ENCODE measurements around the gene CPXM1.

Gene CPXM1

GRCh38 chr20:2800521-2801285 is at the start of gene CPXM1:
TSS of gene CPXM1 (minus strand) at chr20:2800627. CDS start at chr20:2800572, 55 bp downstream.
- Mint-ChIP-seq H3K27me3 (peaks cover 90% of the 10 kb centered on the region), H3K9me3 (no peaks in the 10 kb centered on the region), H3K4me3 (peak within 1 kb of the TSS; percentile 69), H3K27ac (no peak within 1 kb of the TSS), H3K4me1 (peaks cover 24% of the 10 kb centered on the region), H3K36me3 (peaks cover 4% of the 10 kb centered on the region)
- CTCF ChIA-PET, result no interaction called here
- DNase-seq, result no peak

GRCh38 chr20:2849529-2849928 is 49.1 kb upstream of the CPXM1 start:
- peaks cover 36% of the 10 kb centered on the region for H3K4me1 Mint-ChIP-seq
- CTCF ChIA-PET, result interaction anchor here (0.9 to 1.9 kb wide), 2 partner anchors 120 to 162 kb away, joined by 3 to 5 read pairs; no protein-coding TSS in a partner anchor
- no peak overlapping the region for H3K4me3 Mint-ChIP-seq
- no peaks in the 10 kb centered on the region for H3K9me3 Mint-ChIP-seq
- no peaks in the 10 kb centered on the region for H3K27me3 Mint-ChIP-seq
- peaks cover 10% of the 10 kb centered on the region for H3K36me3 Mint-ChIP-seq
- H3K27ac Mint-ChIP-seq, result no peak overlapping the region
- no peak for DNase-seq

GRCh38 chr20:2847802-2848201 is 47.4 kb upstream of the CPXM1 start:
- H3K9me3 Mint-ChIP-seq, result no peaks in the 10 kb centered on the region
- H3K36me3 Mint-ChIP-seq, result peaks cover 12% of the 10 kb centered on the region
- no peak overlapping the region for H3K27ac Mint-ChIP-seq
- no peak overlapping the region for H3K4me3 Mint-ChIP-seq
- no peak for DNase-seq
- CTCF ChIA-PET, result no interaction called here
- peaks cover 31% of the 10 kb centered on the region for H3K4me1 Mint-ChIP-seq
- no peaks in the 10 kb centered on the region for H3K27me3 Mint-ChIP-seq

- no peaks in the 10 kb centered on the region for H3K9me3 Mint-ChIP-seq
- CTCF ChIA-PET, result no interaction called here
- H3K27ac Mint-ChIP-seq, result no peak overlapping the region
- no peak overlapping the region for H3K4me3 Mint-ChIP-seq
- H3K36me3 Mint-ChIP-seq, result peaks cover 9% of the 10 kb centered on the region
- peaks cover 21% of the 10 kb centered on the region for H3K4me1 Mint-ChIP-seq
- no peaks in the 10 kb centered on the region for H3K27me3 Mint-ChIP-seq
- DNase-seq, result no peak
These were observed 46.3 kb upstream of the CPXM1 start for GRCh38 chr20:2846698-2847097.

GRCh38 chr20:2845607-2846006 is 45.2 kb upstream of the CPXM1 start:
- Mint-ChIP-seq H3K36me3 (peaks cover 9% of the 10 kb centered on the region), H3K27ac (no peak overlapping the region), H3K4me1 (peaks cover 21% of the 10 kb centered on the region), H3K4me3 (no peak overlapping the region), H3K9me3 (no peaks in the 10 kb centered on the region), H3K27me3 (no peaks in the 10 kb centered on the region)
- DNase-seq, result no peak
- CTCF ChIA-PET, result no interaction called here

GRCh38 chr20:2840967-2841531 is 40.6 kb upstream of the CPXM1 start:
- Mint-ChIP-seq H3K4me3 (peak overlapping the region; percentile 76), H3K27ac (peak overlapping the region; percentile 70), H3K36me3 (peaks cover 15% of the 10 kb centered on the region), H3K4me1 (peaks cover 28% of the 10 kb centered on the region), H3K9me3 (no peaks in the 10 kb centered on the region), H3K27me3 (no peaks in the 10 kb centered on the region)
- CTCF ChIA-PET, result no interaction called here
- DNase-seq, result peak; percentile 69

GRCh38 chr20:2840138-2840966 is 39.9 kb upstream of the CPXM1 start, which contains the start of the genes PCED1A and VPS16:
TSS of gene PCED1A (minus strand) at chr20:2840655. CDS start at chr20:2839912, 743 bp downstream.
TSS of gene VPS16 (plus strand) at chr20:2840745. CDS start at chr20:2840775, 30 bp downstream.
- Mint-ChIP-seq H3K27ac (peak within 1 kb of the TSS; percentile 83), H3K27me3 (no peaks in the 10 kb centered on the region), H3K36me3 (peaks cover 15% of the 10 kb centered on the region), H3K9me3 (no peaks in the 10 kb centered on the region), H3K4me1 (peaks cover 26% of the 10 kb centered on the region), H3K4me3 (peak within 1 kb of the TSS; percentile 76)
- DNase-seq, result peak; percentile 92
- CTCF ChIA-PET, result interaction anchor here (1.6 kb wide), 1 partner anchor 152 kb away, joined by 7 read pairs; no protein-coding TSS in a partner anchor

- DNase-seq, result no peak
- CTCF ChIA-PET, result interaction anchor here (0.8 to 1.6 kb wide), 2 partner anchors 96 to 152 kb away, joined by 3 to 7 read pairs; no protein-coding TSS in a partner anchor
- Mint-ChIP-seq H3K36me3 (peaks cover 15% of the 10 kb centered on the region), H3K27me3 (no peaks in the 10 kb centered on the region), H3K9me3 (no peaks in the 10 kb centered on the region), H3K4me1 (peaks cover 20% of the 10 kb centered on the region), H3K4me3 (peak overlapping the region; percentile 65), H3K27ac (peak overlapping the region; percentile 81)
These were observed 39.3 kb upstream of the CPXM1 start for GRCh38 chr20:2839732-2840137.

GRCh38 chr20:2838847-2839671 is 38.6 kb upstream of the CPXM1 start:
- Mint-ChIP-seq H3K4me3 (peak overlapping the region; percentile 65), H3K27ac (peak overlapping the region; percentile 81), H3K27me3 (peaks cover 4% of the 10 kb centered on the region), H3K4me1 (peaks cover 16% of the 10 kb centered on the region), H3K9me3 (no peaks in the 10 kb centered on the region), H3K36me3 (peaks cover 13% of the 10 kb centered on the region)
- DNase-seq, result no peak
- CTCF ChIA-PET, result interaction anchor here (0.6 to 1.6 kb wide), 3 partner anchors 95 to 151 kb away, joined by 3 to 7 read pairs (median 4); no protein-coding TSS in a partner anchor

- Mint-ChIP-seq H3K4me1 (peaks cover 16% of the 10 kb centered on the region), H3K4me3 (no peak overlapping the region), H3K27me3 (peaks cover 6% of the 10 kb centered on the region), H3K36me3 (peaks cover 11% of the 10 kb centered on the region), H3K27ac (no peak overlapping the region), H3K9me3 (no peaks in the 10 kb centered on the region)
- CTCF ChIA-PET, result interaction anchor here (0.6 kb wide), 1 partner anchor 149 kb away, joined by 4 read pairs; no protein-coding TSS in a partner anchor
- no peak for DNase-seq
These were observed 37.9 kb upstream of the CPXM1 start for GRCh38 chr20:2838170-2838797.

- Mint-ChIP-seq H3K4me3 (no peak overlapping the region), H3K9me3 (no peaks in the 10 kb centered on the region), H3K27ac (no peak overlapping the region), H3K4me1 (peaks cover 16% of the 10 kb centered on the region), H3K36me3 (peaks cover 11% of the 10 kb centered on the region), H3K27me3 (peaks cover 9% of the 10 kb centered on the region)
- DNase-seq, result no peak
- CTCF ChIA-PET, result interaction anchor here (0.6 kb wide), 1 partner anchor 216 kb away, joined by 4 read pairs; no protein-coding TSS in a partner anchor
These were observed 37.0 kb upstream of the CPXM1 start for GRCh38 chr20:2837221-2837960.

GRCh38 chr20:2836035-2836434 is 35.6 kb upstream of the CPXM1 start:
- CTCF ChIA-PET, result no interaction called here
- Mint-ChIP-seq H3K9me3 (no peaks in the 10 kb centered on the region), H3K4me1 (peaks cover 12% of the 10 kb centered on the region), H3K27me3 (peaks cover 18% of the 10 kb centered on the region), H3K4me3 (no peak overlapping the region), H3K27ac (no peak overlapping the region), H3K36me3 (peaks cover 11% of the 10 kb centered on the region)
- no peak for DNase-seq
